ENCODE data around the gene CCDC167. TPM values are rescaled to one million over a fixed set of nuclear protein-coding genes. Genes with fewer than 3 reads are reported as not detected.

Gene CCDC167
- total RNA-seq, 1 donor from 2014 or later, result 38.3 TPM

- H3K4me3 Mint-ChIP-seq, result no peak overlapping the region
- DNase-seq (ENCODE audit: extremely low spot score, unreplicated experiment), result no peak
- TF ChIP-seq CTCF (conservative IDR thresholded peaks at IDR 0.05), result no peak
- peaks cover 3% of the 10 kb centered on the region for H3K4me1 Mint-ChIP-seq (ENCODE audit: unreplicated experiment)
- no peak overlapping the region for H3K27ac Mint-ChIP-seq
- peaks cover 36% of the 10 kb centered on the region for H3K36me3 Mint-ChIP-seq
- H3K9me3 Mint-ChIP-seq, result no peaks in the 10 kb centered on the region
- H3K27me3 Mint-ChIP-seq, result no peaks in the 10 kb centered on the region
These were observed 26.2 kb downstream of the CCDC167 start for GRCh38 chr6:37473364-37474095.

- peaks cover 42% of the 10 kb centered on the region for H3K36me3 Mint-ChIP-seq
- no peaks in the 10 kb centered on the region for H3K27me3 Mint-ChIP-seq
- H3K4me1 Mint-ChIP-seq (ENCODE audit: unreplicated experiment), result no peaks in the 10 kb centered on the region
- H3K4me3 Mint-ChIP-seq, result no peak overlapping the region
- no peak for TF ChIP-seq CTCF (conservative IDR thresholded peaks at IDR 0.05)
- no peak for DNase-seq (ENCODE audit: extremely low spot score, unreplicated experiment)
- no peak overlapping the region for H3K27ac Mint-ChIP-seq
- H3K9me3 Mint-ChIP-seq, result peaks cover 5% of the 10 kb centered on the region
These were observed 32.0 kb downstream of the CCDC167 start for GRCh38 chr6:37467718-37468117.

- no peak for TF ChIP-seq CTCF (conservative IDR thresholded peaks at IDR 0.05)
- peaks cover 6% of the 10 kb centered on the region for H3K4me1 Mint-ChIP-seq (ENCODE audit: unreplicated experiment)
- no peaks in the 10 kb centered on the region for H3K27me3 Mint-ChIP-seq
- H3K36me3 Mint-ChIP-seq, result peaks cover 45% of the 10 kb centered on the region
- H3K27ac Mint-ChIP-seq, result no peak overlapping the region
- no peak for DNase-seq (ENCODE audit: extremely low spot score, unreplicated experiment)
- peaks cover 5% of the 10 kb centered on the region for H3K9me3 Mint-ChIP-seq
- no peak overlapping the region for H3K4me3 Mint-ChIP-seq
These were observed 36.6 kb downstream of the CCDC167 start for GRCh38 chr6:37463110-37463509.

- Mint-ChIP-seq H3K27me3 (no peaks in the 10 kb centered on the region), H3K27ac (no peak overlapping the region), H3K36me3 (peaks cover 33% of the 10 kb centered on the region), H3K4me3 (no peak overlapping the region), H3K9me3 (no peaks in the 10 kb centered on the region), H3K4me1 (ENCODE audit: unreplicated experiment) (peaks cover 6% of the 10 kb centered on the region)
- no peak for DNase-seq (ENCODE audit: extremely low spot score, unreplicated experiment)
- TF ChIP-seq CTCF (conservative IDR thresholded peaks at IDR 0.05), result no peak
These were observed 38.9 kb downstream of the CCDC167 start for GRCh38 chr6:37460805-37461204.

GRCh38 chr6:37459981-37460800 is 39.5 kb downstream of the CCDC167 start:
- Mint-ChIP-seq H3K9me3 (no peaks in the 10 kb centered on the region), H3K4me3 (no peak overlapping the region), H3K27ac (no peak overlapping the region), H3K4me1 (ENCODE audit: unreplicated experiment) (peaks cover 8% of the 10 kb centered on the region), H3K27me3 (no peaks in the 10 kb centered on the region), H3K36me3 (peaks cover 38% of the 10 kb centered on the region)
- no peak for DNase-seq (ENCODE audit: extremely low spot score, unreplicated experiment)
- TF ChIP-seq CTCF (conservative IDR thresholded peaks at IDR 0.05), result no peak

Data from type B pancreatic cell (in vitro differentiated cells).